SK-N-SH (cell line): Measurements from ENCODE around the gene NOC2L.

Experiments used
- EZH2phosphoT487 ChIP-seq: fragments of 200-600 bp; sonication (generic); IDR thresholded peaks from 2 replicates; pipeline ENCODE4 v1.6.1; 2017; ENCODE audit warnings: low read depth, mixed run types, mild to moderate bottlenecking, antibody characterized with exemption, moderate library complexity, borderline replicate concordance
- POLR2AphosphoS5 ChIP-seq: IDR thresholded peaks from 2 replicates; pipeline ENCODE4 v1.6.1; 2012; ENCODE audit warnings: low read depth, low read length
- SMC3 ChIP-seq: IDR thresholded peaks from 2 replicates; pipeline ENCODE4 v1.6.1; 2012; ENCODE audit warnings: low read depth, low read length, improper control_type of control experiment
- YY1 ChIP-seq: IDR thresholded peaks from 2 replicates; pipeline ENCODE4 v1.4.0; 2012; ENCODE audit warnings: low read depth, mild to moderate bottlenecking
- TF ChIP-seq, protein P1 (sequence below): fragments of 200-600 bp; sonication (generic); IDR thresholded peaks from 2 replicates; pipeline ENCODE4 v1.6.1; 2017; ENCODE audit warnings: antibody characterized with exemption, mild to moderate bottlenecking, moderate library complexity

DNA sequence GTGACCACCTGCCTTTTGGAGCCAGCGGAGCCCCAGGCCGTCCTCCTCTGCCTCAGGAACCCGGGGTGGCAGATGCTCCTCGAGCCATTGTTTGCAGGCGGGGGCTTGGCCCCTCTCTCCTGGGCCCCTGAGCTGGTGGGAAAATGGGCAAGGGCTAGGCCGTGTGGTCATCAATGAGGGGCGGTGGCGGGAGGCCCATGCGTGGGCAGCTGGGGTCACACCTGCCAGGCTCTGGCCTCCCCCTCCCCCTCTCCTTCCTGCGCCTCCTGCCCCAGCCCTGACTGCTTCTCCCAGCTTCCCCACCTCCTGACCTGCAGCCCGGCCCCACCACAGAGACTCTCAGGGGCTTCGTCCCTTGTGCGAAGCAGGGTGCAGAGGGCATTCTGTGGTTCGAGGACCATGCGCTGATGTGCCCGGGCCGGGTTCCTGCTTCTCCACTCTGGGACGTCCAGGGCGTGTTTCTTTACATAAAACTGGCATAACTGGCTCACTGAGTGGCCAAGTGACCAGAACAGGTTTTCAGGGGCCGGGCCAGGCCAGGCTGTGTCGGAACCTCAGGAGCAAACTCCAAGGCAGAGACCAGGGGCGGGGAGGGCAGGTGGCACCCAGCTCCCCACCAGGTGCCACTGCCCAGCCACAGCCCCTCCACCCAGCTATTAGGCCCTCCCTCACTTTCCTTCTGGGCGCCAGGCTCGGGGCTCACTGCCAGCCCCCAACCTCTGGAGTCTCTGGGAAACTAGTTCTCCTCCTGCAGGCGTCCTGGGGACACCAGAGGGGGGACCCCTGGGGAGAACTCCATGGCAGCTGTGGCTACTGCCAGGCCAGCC lies 26.1 kb downstream of the NOC2L start:
- TF ChIP-seq EZH2phosphoT487 (no peak), SMC3 (no peak), POLR2AphosphoS5 (no peak), YY1 (no peak)
- TF ChIP-seq, protein P1, sequence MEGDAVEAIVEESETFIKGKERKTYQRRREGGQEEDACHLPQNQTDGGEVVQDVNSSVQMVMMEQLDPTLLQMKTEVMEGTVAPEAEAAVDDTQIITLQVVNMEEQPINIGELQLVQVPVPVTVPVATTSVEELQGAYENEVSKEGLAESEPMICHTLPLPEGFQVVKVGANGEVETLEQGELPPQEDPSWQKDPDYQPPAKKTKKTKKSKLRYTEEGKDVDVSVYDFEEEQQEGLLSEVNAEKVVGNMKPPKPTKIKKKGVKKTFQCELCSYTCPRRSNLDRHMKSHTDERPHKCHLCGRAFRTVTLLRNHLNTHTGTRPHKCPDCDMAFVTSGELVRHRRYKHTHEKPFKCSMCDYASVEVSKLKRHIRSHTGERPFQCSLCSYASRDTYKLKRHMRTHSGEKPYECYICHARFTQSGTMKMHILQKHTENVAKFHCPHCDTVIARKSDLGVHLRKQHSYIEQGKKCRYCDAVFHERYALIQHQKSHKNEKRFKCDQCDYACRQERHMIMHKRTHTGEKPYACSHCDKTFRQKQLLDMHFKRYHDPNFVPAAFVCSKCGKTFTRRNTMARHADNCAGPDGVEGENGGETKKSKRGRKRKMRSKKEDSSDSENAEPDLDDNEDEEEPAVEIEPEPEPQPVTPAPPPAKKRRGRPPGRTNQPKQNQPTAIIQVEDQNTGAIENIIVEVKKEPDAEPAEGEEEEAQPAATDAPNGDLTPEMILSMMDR: no peak
